ENCODE results near the gene XRN2.

- TF ChIP-seq CTCF (IDR thresholded peaks at IDR 0.05) (no peak), POLR2A (IDR thresholded peaks at IDR 0.05) (no peak)
These were observed 30.5 kb upstream of the XRN2 start for GRCh38 chr20:21272679-21273078.

Measured in esophagus squamous epithelium (tissue), 4 donors.